GM12878 (cell line): ENCODE results near the gene PALD1. TPM values are rescaled to one million over a fixed set of nuclear protein-coding genes. Genes with fewer than 3 reads are reported as not detected.

Experiments
- ATF2 ChIP-seq: IDR thresholded peaks from 2 replicates; pipeline ENCODE4 v1.6.1; 2012; ENCODE audit warnings: low read length, inconsistent platforms
- CBFB ChIP-seq: IDR thresholded peaks from 2 replicates; pipeline ENCODE4 v1.6.1; 2016; ENCODE audit warnings: antibody characterized with exemption, low read depth
- CBX3 ChIP-seq: fragments of 200-600 bp; sonication (generic); IDR thresholded peaks from 2 replicates; pipeline ENCODE4 v1.6.1; 2016; ENCODE audit warnings: low read depth, borderline replicate concordance
- CREB1 ChIP-seq: IDR thresholded peaks from 2 replicates; pipeline ENCODE4 v1.6.1; 2012; ENCODE audit warnings: low read depth, mild to moderate bottlenecking, inconsistent platforms
- DPF2 ChIP-seq: fragments of 450-650 bp; IDR thresholded peaks from 2 replicates; pipeline ENCODE4 v1.6.1; 2017; ENCODE audit warnings: mild to moderate bottlenecking
- ETV6 ChIP-seq, 2 experiments: fragments of 450-650 bp in 1 of 2; IDR thresholded peaks in 1 of 2; conservative IDR thresholded peaks in 1 of 2; 2 replicates each; pipeline ENCODE4 v1.6.1; 2014; ENCODE audit warnings: antibody characterized with exemption in 1 of 2, borderline replicate concordance in 1 of 2, low read depth in 1 of 2, mild to moderate bottlenecking in 1 of 2, moderate library complexity in 1 of 2
- GABPA ChIP-seq: IDR thresholded peaks from 2 replicates; pipeline ENCODE4 v1.6.1; 2014; ENCODE audit warnings: antibody characterized with exemption, low read depth, mild to moderate bottlenecking, inconsistent platforms
- GATAD2B ChIP-seq: fragments of 450-650 bp; conservative IDR thresholded peaks from 2 replicates; pipeline ENCODE4 v1.6.1; 2017; ENCODE audit warnings: low read depth, mild to moderate bottlenecking, moderate library complexity
- IKZF1 ChIP-seq: fragments of 450-650 bp; conservative IDR thresholded peaks from 2 replicates; pipeline ENCODE4 v1.6.1; 2017; ENCODE audit warnings: antibody characterized with exemption, mild to moderate bottlenecking
- MTA2 ChIP-seq: fragments of 450-650 bp; IDR thresholded peaks from 2 replicates; pipeline ENCODE4 v1.6.1; 2016; ENCODE audit warnings: low read depth, mild to moderate bottlenecking, moderate library complexity
- MTA3 ChIP-seq: IDR thresholded peaks from 2 replicates; pipeline ENCODE4 v1.6.1; 2012; ENCODE audit warnings: low read length, inconsistent platforms, borderline replicate concordance
- MYB ChIP-seq: fragments of 150-350 bp; IDR thresholded peaks from 2 replicates; pipeline ENCODE4 v1.6.1; 2014; ENCODE audit warnings: mild to moderate bottlenecking, low read depth, low read length, borderline replicate concordance
- MYC ChIP-seq: IDR thresholded peaks from 2 replicates; pipeline ENCODE4 v1.6.1; 2011; ENCODE audit warnings: mild to moderate bottlenecking, low read length, moderate library complexity, inconsistent platforms; ENCODE audit not compliant: insufficient read depth, insufficient replicate concordance, insufficient read length, severe bottlenecking
- NFIC ChIP-seq: IDR thresholded peaks from 2 replicates; pipeline ENCODE4 v1.6.1; 2012; ENCODE audit warnings: low read depth, mild to moderate bottlenecking, inconsistent platforms, low read length, moderate library complexity
- NR2F1 ChIP-seq: fragments of 450-650 bp; conservative IDR thresholded peaks from 2 replicates; pipeline ENCODE4 v1.6.1; 2017; ENCODE audit warnings: mild to moderate bottlenecking
- PAX5 ChIP-seq: IDR thresholded peaks from 2 replicates; pipeline ENCODE4 v1.6.1; 2011; ENCODE audit warnings: low read depth, low read length, borderline replicate concordance
- RAD51 ChIP-seq: fragments of 450-650 bp; IDR thresholded peaks from 2 replicates; pipeline ENCODE4 v1.6.1; 2016; ENCODE audit warnings: moderate library complexity, mild to moderate bottlenecking, inconsistent platforms
- RUNX3 ChIP-seq: IDR thresholded peaks from 2 replicates; pipeline ENCODE4 v1.6.1; 2012; ENCODE audit warnings: low read length, inconsistent platforms
- ZNF687 ChIP-seq: fragments of 450-650 bp; IDR thresholded peaks from 2 replicates; pipeline ENCODE4 v1.6.1; 2017; ENCODE audit warnings: mild to moderate bottlenecking, moderate library complexity
- polyA plus RNA-seq, 11 experiments: library from polyadenylated mRNA; depleted of rRNA in 4 of 11; unstranded in 6 of 11; stranded (reverse) in 5 of 11; fragments of >200 nt; fragmentation: Nextera tagmentation in 4 of 11; fragmentation: Illumina TruSeq in 1 of 11; extraction: Ambion mirVana in 4 of 11; extraction: Trizol in 1 of 11; gene quantifications; 1 replicate in 1 of 11; 2 replicates in 10 of 11; pipeline versions ENCODE4 v1.2.1 to v1.2.3, GENCODE V29; 2011 to 2016; ENCODE audit warnings: inconsistent platforms in 2 of 11, missing spikeins in 2 of 11, low read depth in 1 of 11
- total RNA-seq, 4 experiments: library from RNA; depleted of rRNA in 3 of 4; stranded (reverse); fragments of >200 nt in 3 of 4; fragmentation: Illumina TruSeq in 1 of 4; extraction: Trizol in 1 of 4; gene quantifications; 2 replicates each; pipeline versions ENCODE4 v1.2.1 to v1.2.3, GENCODE V29; 2013 to 2021
- TF ChIP-seq, protein P1 (sequence below): fragments of 450-650 bp; IDR thresholded peaks from 2 replicates; pipeline ENCODE4 v1.6.1; 2016; ENCODE audit warnings: mild to moderate bottlenecking, moderate library complexity, borderline replicate concordance

The PALD1 gene
- total and polyA plus RNA-seq, 10 of the 15 experiments (the other 5 are each of a cell fraction or from before 2014, with no cell fraction given), result 0.43 to 20.9 (median 9.0) TPM

GRCh38 chr10:70477661-70478162, 855 bp upstream of the PALD1 start (continued):
- TF ChIP-seq, protein P1, sequence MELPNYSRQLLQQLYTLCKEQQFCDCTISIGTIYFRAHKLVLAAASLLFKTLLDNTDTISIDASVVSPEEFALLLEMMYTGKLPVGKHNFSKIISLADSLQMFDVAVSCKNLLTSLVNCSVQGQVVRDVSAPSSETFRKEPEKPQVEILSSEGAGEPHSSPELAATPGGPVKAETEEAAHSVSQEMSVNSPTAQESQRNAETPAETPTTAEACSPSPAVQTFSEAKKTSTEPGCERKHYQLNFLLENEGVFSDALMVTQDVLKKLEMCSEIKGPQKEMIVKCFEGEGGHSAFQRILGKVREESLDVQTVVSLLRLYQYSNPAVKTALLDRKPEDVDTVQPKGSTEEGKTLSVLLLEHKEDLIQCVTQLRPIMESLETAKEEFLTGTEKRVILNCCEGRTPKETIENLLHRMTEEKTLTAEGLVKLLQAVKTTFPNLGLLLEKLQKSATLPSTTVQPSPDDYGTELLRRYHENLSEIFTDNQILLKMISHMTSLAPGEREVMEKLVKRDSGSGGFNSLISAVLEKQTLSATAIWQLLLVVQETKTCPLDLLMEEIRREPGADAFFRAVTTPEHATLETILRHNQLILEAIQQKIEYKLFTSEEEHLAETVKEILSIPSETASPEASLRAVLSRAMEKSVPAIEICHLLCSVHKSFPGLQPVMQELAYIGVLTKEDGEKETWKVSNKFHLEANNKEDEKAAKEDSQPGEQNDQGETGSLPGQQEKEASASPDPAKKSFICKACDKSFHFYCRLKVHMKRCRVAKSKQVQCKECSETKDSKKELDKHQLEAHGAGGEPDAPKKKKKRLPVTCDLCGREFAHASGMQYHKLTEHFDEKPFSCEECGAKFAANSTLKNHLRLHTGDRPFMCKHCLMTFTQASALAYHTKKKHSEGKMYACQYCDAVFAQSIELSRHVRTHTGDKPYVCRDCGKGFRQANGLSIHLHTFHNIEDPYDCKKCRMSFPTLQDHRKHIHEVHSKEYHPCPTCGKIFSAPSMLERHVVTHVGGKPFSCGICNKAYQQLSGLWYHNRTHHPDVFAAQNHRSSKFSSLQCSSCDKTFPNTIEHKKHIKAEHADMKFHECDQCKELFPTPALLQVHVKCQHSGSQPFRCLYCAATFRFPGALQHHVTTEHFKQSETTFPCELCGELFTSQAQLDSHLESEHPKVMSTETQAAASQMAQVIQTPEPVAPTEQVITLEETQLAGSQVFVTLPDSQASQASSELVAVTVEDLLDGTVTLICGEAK, result no peak
- peak; percentile 67; the same call in 1 of the 2 replicates for TF ChIP-seq CREB1
- peak; percentile 88 for TF ChIP-seq DPF2
- peak; percentile 84 for TF ChIP-seq CBFB
- peak; percentile 96 for TF ChIP-seq IKZF1
- TF ChIP-seq NFIC, result peak; percentile 58; the same call in 1 of the 2 replicates
- no peak for TF ChIP-seq MYB
- TF ChIP-seq NR2F1, result peak; percentile 52
- 0 out of 2 replicates have a peak, but pooled peaks have one; percentile 27 for TF ChIP-seq GABPA
- TF ChIP-seq MTA2, result peak; percentile 57
- TF ChIP-seq CBX3, result no peak
- TF ChIP-seq PAX5, result peak; percentile 61; the same call in 1 of the 2 replicates
- peak in 1 of 2 experiments; percentile 74; a peak in 1 of 4 replicates for TF ChIP-seq ETV6 (conservative IDR thresholded peaks at IDR 0.05 in 1 of 2, IDR thresholded peaks at IDR 0.05 in 1 of 2; ENCODE audit: borderline replicate concordance in 1 of 2, low read depth in 1 of 2)
- TF ChIP-seq GATAD2B, result 0 out of 2 replicates have a peak, but pooled peaks have one; percentile 60
- peak; percentile 78 for TF ChIP-seq MYC
- TF ChIP-seq ZNF687, result no peak
- peak; percentile 78 for TF ChIP-seq RAD51
- peak; percentile 53; the same call in 1 of the 2 replicates for TF ChIP-seq MTA3
- no peak for TF ChIP-seq ATF2
- TF ChIP-seq RUNX3, result peak; percentile 95
